ENCODE data around the gene PSMD14. TPM values are rescaled to one million over a fixed set of nuclear protein-coding genes. Genes with fewer than 3 reads are reported as not detected.
"Not testable (repeated sequence)": the region's sequence is repeated elsewhere in the genome, so short reads cannot be mapped to it uniquely, and the experiment has no call there.

Gene PSMD14
- polyA plus RNA-seq (ENCODE audit: insufficient read length in 10 of 10) = 10 to 100 TPM; 36.8 to 49.7 (median 44.3) TPM
- long read RNA-seq, donor 1, full-length matches to known transcripts = 24 of 24 reads
- long read RNA-seq, donor 1, partial matches to known transcripts = 0 of 24 reads
- long read RNA-seq, donor 1, other reads (novel, unspliced or antisense) = 0 of 24 reads
- long read RNA-seq, donor 2, transcript PSMD14-201 (12 exons, 1,954 nt) = major isoform, 21 of 21 reads
- long read RNA-seq, donor 2, partial matches to known transcripts = 0 of 21 reads
- long read RNA-seq, donor 2, other reads (novel, unspliced or antisense) = 0 of 21 reads
- long read RNA-seq, donor 3 = 0 reads
- long read RNA-seq, donor 4, transcript PSMD14-201 (12 exons, 1,954 nt) = major isoform, 15 of 16 reads
- long read RNA-seq, donor 4, partial matches to known transcripts = 0 of 16 reads
- long read RNA-seq, donor 4, other reads (novel, unspliced or antisense) = 0 of 16 reads
- long read RNA-seq, donor 5, full-length matches to known transcripts = 24 of 291 reads
- long read RNA-seq, donor 5, partial matches to known transcripts = 267 of 291 reads
- long read RNA-seq, donor 5, other reads (novel, unspliced or antisense) = 0 of 291 reads
- long read RNA-seq, donor 6, full-length matches to known transcripts = 33 of 33 reads
- long read RNA-seq, donor 6, partial matches to known transcripts = 0 of 33 reads
- long read RNA-seq, donor 6, other reads (novel, unspliced or antisense) = 0 of 33 reads
- long read RNA-seq, donor 7, transcript PSMD14-201 (12 exons, 1,954 nt) = major isoform, 12 of 13 reads
- long read RNA-seq, donor 7, partial matches to known transcripts = 0 of 13 reads
- long read RNA-seq, donor 7, other reads (novel, unspliced or antisense) = 0 of 13 reads
- long read RNA-seq, donor 8, full-length matches to known transcripts = 17 of 17 reads
- long read RNA-seq, donor 8, partial matches to known transcripts = 0 of 17 reads
- long read RNA-seq, donor 8, other reads (novel, unspliced or antisense) = 0 of 17 reads
- long read RNA-seq, donor 9, transcript PSMD14-201 (12 exons, 1,954 nt) = major isoform, 5 of 5 reads
- long read RNA-seq, donor 9, partial matches to known transcripts = 0 of 5 reads
- long read RNA-seq, donor 9, other reads (novel, unspliced or antisense) = 0 of 5 reads

GRCh38 chr2:161308178-161308955 lies at the start of gene PSMD14:
PSMD14 (plus strand) TSS chr2:161308425; CDS start chr2:161318826, 10,401 bp downstream.
- DNase-seq = peak; percentile 93 to 97 (median 94)

DNA sequence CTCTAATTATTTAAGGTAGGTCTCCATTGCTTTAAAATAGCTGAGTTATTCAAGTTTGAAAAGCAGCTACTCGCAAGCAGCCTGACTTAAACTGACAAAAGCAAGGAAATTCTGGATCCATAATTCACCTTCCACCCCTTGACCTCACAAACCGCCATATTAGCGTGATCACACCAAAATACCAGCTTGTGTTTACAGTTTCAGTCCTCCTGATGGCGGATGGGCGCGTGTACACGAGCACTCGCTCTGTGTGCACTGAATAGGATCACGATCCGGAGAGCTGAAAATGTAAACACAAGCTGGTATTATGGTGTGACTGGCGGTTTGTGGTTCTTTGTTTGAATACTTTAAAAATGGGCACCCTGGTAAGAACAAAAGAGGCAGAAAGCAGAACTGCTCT lies 42.4 kb upstream of the PSMD14 start:
- DNase-seq = no peak

GRCh38 chr2:161269111-161269510 lies 39.1 kb upstream of the PSMD14 start:
- no peak for DNase-seq

DNA sequence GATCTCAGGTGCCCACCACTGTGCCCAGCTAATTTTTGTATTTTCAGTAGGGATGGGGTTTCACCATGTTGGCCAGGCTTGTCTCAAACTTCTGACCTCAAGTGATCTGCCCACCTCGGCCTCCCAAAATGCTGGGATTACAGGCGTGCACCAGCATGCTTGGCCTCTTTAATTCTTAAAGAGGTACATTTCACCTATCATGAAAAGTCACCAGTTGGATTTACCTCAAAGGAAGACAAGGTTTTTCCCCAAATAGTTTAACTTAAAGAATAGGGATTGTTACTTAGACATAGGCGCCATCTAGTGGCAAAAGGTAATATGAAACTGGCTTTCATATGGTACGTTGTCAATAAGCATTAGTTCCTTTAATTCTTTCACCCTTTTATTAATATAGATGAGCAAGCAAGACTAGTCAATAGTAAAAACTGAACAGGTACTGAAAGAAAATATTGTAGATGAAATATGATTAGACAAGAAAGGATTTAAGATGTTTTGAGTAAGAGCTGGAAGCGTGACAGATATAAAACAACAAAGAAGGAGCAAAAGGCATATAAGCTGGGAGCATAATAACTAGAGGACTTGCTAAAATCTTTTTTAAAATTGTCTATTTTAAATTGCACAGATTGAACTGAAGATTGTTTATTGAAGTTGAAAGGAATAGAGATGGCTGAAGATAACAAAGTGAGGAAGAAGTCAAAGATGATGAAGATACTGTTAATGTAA lies 35.0 kb upstream of the PSMD14 start:
- DNase-seq = peak; percentile 22 to 49 (median 44)

- peak in 2 of 3 donors; percentile 6 to 12 for DNase-seq
Measured at GRCh38 chr2:161278564-161279229, 29.5 kb upstream of the PSMD14 start.

DNA sequence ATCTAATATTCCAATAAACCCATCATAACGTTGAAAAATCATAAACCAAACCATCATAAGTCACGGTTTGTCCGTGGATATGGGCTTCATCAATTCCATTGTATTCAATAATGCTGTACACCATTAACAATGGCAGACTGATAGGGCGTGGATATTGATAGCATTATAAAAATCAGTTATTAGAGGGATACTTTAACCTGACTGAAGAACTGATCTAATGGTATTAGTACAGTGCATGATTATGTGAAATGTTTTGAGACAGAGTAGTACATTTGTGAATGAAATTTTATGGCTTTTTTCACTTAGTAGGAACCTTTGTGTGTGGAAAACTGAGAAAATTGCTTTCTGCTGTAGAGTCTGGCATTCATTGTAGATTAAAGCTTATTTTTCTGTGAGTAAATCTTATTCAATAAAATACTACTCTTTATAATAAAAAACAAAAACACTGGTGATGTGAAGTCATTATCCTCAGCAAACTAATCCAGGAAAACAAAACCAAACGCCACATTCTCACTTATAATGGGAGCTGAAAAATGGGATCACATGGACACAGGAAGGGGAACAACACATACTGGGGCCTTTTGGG lies 28.9 kb upstream of the PSMD14 start:
- not testable (repeated sequence) for DNase-seq

GRCh38 chr2:161280906-161281323 lies 27.3 kb upstream of the PSMD14 start:
- peak in 1 of 3 donors; percentile 10 for DNase-seq

DNA sequence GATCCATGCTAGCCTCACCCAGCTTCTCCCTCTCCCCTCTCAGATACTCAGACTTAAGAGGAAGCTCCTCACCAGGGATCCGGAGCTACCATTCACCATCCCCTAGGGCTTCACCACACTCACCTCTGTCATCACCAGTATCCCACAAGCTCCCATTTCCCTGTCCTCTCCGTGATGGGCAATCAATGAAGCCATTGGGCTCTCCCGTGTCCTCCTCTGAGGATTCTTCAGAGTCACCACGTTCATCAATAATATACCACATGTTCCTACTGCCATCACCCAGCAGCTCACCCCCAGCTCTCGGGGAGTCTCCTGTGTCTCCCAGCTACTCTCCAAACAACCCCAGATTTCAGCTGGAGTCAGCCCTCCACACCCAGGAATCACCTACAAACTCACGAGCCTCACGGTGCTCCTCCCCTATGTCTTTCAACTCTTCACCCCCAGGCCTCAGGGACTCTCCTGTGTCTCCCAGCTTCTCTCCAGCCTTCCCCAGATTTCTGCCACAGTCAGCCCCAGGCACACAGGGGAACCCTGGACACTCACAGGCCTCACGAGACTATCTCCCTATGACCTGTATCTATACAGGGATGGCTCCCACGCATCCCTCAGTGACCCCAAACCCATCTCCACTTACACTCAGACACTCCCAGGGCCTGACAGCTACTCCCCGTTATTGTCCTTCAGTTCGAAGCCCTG lies 26.5 kb upstream of the PSMD14 start:
- not testable (repeated sequence) for DNase-seq

DNA sequence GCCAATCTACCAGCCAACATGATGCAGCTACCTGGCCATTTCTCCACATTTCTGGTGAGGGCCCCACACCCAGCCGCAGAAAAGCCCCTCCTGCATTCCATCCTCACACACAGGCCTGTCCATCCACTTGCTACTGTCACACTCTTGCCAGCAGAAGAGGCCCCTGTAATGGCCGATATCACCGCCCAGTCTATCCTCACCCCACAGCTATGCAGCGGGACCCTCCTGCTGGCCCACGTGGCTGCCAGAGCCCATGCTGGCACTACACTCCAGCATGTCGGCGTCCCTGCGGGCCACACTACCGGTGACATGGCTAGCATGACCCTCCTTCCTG lies 25.9 kb upstream of the PSMD14 start:
- DNase-seq = not testable (repeated sequence)

GRCh38 chr2:161283926-161284325 lies 24.3 kb upstream of the PSMD14 start:
- no peak for DNase-seq

DNA sequence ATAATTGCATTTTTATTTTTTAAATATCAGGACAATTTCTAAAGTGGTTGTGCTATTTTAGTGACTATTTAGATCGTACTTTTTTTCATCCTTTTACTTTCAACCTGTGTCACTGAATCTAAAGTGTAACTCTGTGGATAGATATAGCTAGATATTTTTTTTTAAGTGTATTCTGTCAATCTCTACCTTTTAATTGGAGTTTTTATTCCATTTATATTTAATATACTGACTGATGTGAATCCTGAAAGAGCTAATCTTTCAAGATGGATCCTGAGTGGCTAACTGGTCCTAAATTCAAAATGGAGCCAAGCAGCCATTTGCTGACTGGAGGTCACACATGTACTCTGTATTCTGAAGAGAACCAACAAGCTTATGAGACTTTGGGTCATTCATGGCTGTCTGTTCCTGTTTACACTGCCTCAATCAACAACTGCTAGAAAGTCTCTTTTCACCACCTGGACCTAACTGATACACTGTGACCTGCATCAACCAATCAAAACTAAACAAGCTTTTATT lies 4.6 kb upstream of the PSMD14 start:
- no peak for DNase-seq

DNA sequence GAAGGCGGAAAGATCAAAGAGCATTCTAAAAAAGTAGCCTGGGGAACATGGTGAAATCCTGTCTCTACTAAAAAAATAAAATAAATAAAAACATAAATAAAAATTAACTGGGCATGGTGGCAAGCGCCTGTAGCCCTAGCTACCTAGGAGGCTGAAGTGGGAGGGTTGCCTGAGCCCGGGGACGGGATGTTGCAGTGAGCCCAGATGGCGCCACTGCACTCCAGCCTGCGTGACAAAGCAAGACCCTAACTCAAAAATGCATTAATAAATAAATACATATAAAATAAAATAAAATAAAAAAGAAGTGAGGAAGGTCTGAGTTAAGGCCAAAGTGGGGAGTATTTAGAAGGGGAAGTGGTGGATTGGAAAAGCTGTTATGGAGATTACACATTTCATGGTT lies 1.3 kb upstream of the PSMD14 start:
- no peak for DNase-seq

DNA sequence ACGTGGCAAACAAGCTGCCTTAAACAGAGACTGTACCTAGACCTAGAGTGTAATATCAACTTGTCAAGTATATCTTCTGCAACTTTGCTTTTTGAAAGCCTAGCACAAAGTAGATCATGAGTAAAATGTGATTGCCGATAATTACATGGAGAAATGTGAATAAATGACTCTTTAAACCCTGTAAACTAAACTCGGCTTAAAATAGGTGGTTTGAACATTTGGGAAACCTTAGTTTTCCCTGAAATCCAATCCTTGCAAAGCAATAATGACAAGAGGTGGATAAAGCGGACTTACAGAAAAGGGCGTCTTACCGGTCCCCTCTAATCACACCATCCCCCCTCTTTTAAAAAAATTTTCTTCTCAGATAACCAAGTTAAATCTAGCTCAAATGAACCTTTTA lies 549 bp upstream of the PSMD14 start:
- peak in 1 of 3 donors; percentile 6 for DNase-seq

- DNase-seq = no peak
Measured at GRCh38 chr2:161312996-161313395, 4.8 kb downstream of the PSMD14 start.

GRCh38 chr2:161315380-161315779 lies 7.2 kb downstream of the PSMD14 start:
- no peak for DNase-seq

GRCh38 chr2:161316701-161317100 lies 8.5 kb downstream of the PSMD14 start:
- peak in 1 of 3 donors; percentile 21 for DNase-seq

- DNase-seq = no peak
Measured at GRCh38 chr2:161321944-161322648, 13.9 kb downstream of the PSMD14 start.

GRCh38 chr2:161324876-161325275 lies 16.7 kb downstream of the PSMD14 start:
- no peak for DNase-seq

All from muscle of back (tissue), 13 donors.